ENCODE measurements around the gene FAM83D. TPM values are rescaled to one million over a fixed set of nuclear protein-coding genes. Genes with fewer than 3 reads are reported as not detected.

Gene FAM83D, protein sequence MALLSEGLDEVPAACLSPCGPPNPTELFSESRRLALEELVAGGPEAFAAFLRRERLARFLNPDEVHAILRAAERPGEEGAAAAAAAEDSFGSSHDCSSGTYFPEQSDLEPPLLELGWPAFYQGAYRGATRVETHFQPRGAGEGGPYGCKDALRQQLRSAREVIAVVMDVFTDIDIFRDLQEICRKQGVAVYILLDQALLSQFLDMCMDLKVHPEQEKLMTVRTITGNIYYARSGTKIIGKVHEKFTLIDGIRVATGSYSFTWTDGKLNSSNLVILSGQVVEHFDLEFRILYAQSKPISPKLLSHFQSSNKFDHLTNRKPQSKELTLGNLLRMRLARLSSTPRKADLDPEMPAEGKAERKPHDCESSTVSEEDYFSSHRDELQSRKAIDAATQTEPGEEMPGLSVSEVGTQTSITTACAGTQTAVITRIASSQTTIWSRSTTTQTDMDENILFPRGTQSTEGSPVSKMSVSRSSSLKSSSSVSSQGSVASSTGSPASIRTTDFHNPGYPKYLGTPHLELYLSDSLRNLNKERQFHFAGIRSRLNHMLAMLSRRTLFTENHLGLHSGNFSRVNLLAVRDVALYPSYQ
- total RNA-seq (2014; rRNA removed; shearing (Covaris generic); ENCODE audit: low replicate concordance), result 40.9 and 41.6 TPM in 2 replicates

DNA sequence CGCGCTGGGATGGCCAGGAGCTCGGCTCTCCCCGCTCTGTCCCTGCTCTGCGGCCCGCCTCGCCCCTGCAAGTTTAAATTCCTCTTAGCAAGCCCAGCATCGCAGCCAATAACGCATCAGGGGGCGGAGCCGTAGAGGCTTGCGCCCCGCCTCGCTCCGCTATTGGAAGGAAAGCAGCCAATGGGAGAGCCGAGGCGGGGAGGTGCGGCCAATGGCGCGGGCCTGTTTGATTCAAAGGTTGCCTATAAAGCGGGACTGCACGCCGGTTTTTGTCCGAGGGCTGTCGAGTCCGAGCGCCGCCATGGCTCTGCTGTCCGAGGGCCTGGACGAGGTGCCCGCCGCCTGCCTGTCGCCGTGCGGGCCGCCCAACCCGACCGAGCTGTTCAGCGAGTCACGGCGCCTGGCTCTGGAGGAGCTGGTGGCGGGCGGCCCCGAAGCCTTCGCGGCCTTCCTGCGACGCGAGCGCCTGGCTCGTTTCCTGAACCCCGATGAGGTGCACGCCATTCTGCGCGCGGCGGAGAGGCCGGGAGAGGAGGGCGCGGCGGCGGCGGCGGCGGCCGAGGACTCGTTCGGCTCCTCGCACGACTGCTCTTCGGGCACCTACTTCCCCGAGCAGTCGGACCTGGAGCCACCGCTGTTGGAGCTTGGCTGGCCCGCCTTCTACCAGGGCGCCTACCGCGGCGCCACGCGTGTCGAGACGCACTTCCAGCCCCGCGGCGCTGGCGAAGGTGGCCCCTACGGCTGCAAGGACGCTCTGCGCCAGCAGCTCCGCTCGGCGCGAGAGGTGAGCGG, at the start of gene FAM83D:
Gene FAM83D, plus strand, starts transcription at position 276 of the 792 bp plus-strand sequence. Its CDS starts 26 bp downstream, at position 302.
- DNase-seq (ENCODE audit: low read depth), result peak; percentile 100
- in situ Hi-C loops (cut with HindIII; ENCODE audit: low pct_unique_long_range_greater_than_20kb, low sequenced_read_pairs), result no loop called here

DNA sequence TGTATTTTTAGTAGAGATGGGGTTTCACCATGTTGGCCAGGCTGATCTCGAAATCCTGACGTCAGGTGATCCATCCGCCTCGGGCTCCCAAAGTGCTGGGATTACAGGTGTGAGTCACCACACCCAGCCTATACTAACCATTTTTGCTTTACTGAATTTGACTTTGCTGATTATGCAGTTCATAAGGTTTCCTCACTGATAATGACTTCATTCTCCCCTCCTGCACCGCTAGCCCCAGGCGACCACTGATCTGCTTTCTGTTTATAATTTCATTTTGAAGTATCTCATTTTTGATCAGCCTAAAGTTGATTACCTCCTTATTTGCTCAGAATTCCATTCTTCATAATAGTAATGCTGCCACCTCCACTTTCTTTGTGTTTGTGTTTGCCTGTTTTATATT, 48.7 kb upstream of the FAM83D start:
- in situ Hi-C loops (cut with HindIII; ENCODE audit: low pct_unique_long_range_greater_than_20kb, low sequenced_read_pairs), result no loop called here
- DNase-seq (ENCODE audit: low read depth), result no peak

DNA sequence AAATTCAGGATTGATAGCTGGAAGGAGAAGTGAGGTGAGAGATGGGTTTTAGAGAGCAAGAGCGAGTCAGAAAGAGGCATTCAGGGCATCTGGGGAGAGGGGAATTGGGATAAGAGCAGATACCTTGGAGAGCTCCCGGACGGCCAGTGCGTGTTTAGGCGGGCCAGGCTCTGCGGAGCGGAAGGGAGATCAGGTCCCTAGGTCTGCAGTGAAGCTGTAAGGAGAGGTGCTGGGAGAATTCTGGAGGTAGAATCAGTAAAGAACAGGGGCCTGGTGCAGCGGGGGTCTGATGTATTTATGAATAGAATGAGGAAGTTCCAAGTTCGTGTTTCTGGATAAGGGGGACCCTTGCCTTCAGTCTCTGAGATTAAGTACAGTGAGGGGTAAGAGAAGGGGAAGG, 47.4 kb upstream of the FAM83D start:
- in situ Hi-C loops (cut with HindIII; ENCODE audit: low pct_unique_long_range_greater_than_20kb, low sequenced_read_pairs), result no loop called here
- DNase-seq (ENCODE audit: low read depth), result no peak

DNA sequence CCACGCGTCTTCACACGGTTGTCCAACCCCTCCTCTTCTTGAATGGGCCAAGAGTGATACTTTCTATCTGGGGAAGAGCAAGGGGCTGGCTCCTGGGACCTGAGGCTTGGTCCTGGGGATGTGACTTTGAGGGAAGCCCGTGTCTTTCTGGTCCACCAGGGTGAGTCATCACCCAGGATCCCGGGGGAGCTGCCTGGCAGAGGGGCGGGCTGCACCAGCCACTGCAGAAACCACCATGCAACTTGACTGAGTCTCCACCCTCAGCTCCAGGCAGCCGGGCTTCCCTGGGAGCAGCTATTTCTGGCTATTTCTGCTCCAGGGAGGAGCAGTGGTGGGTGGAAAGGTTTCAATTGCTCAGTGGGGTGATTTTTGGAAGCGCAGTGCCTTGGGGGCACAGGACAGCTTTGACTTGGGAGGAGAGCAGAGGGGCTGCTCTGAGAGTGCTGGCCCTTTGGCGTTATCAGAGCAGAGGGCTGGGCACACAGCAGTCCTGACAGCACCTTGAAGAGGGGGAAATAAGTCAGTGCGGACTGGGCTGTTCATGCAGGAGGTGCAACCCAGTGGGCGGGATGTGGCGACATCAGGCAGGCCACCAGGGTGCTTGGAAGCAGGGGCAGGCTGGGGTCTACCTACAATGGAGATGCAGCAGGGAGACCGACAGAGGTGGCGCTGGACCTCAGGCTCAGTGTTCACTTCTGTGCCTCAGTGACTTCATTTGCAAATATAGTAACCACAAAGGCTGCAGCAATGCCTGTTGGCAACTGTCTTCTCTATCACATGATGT, 45.1 kb upstream of the FAM83D start:
- DNase-seq (ENCODE audit: low read depth), result no peak
- in situ Hi-C loops (cut with HindIII; ENCODE audit: low pct_unique_long_range_greater_than_20kb, low sequenced_read_pairs), result no loop called here

DNA sequence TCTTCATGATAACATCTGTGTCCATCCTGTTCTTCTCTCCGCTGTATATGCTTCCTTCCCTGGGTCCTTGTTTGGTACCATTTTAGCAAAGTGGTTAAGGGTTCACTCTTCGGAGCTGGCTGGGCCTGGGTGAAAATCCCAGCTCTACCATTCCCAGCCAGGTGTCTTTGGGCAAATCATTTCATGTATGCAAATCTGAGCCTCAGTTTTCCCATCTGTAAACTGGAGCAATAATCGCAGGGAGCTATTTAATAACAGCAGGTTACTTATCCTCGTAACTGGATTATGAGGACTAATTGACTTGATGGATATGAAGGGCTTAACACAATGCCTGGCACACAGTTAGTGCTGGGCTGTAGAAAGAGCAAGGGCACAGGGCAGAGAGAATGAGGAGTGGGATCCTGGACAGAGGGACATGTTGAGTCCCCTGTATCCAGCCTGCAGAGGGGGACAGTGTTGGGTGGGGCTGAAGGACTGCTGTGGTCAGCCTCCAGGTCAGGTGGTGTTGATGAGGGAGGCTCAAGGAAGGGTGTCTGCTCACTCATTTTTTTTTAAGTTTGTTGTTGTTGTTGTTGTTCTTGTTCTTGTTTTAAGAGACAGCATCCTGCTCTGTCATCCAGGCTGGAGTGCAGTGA, 44.3 kb upstream of the FAM83D start:
- DNase-seq (ENCODE audit: low read depth), result no peak
- in situ Hi-C loops (cut with HindIII; ENCODE audit: low pct_unique_long_range_greater_than_20kb, low sequenced_read_pairs), result no loop called here

DNA sequence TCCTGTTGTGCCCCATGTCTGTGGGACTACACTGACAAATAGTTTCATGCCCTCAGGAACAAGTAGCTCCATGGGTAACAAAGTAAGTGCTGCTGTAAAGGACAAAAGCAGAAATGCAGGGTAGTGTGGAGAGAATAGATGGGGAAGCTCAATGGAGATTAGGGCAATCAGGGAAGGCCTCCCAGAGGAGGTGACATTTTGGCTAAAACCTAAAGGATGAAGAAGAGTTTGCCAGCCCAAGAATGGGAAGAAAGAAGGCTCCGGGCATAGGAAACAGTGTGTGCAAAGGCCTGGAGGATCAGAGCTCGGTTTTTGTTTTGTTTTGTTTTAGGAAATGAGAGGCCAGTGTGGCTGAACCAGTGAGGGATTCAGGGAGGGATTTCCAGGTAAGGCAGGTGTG, 43.6 kb upstream of the FAM83D start:
- in situ Hi-C loops (cut with HindIII; ENCODE audit: low pct_unique_long_range_greater_than_20kb, low sequenced_read_pairs), result no loop called here
- no peak for DNase-seq (ENCODE audit: low read depth)

DNA sequence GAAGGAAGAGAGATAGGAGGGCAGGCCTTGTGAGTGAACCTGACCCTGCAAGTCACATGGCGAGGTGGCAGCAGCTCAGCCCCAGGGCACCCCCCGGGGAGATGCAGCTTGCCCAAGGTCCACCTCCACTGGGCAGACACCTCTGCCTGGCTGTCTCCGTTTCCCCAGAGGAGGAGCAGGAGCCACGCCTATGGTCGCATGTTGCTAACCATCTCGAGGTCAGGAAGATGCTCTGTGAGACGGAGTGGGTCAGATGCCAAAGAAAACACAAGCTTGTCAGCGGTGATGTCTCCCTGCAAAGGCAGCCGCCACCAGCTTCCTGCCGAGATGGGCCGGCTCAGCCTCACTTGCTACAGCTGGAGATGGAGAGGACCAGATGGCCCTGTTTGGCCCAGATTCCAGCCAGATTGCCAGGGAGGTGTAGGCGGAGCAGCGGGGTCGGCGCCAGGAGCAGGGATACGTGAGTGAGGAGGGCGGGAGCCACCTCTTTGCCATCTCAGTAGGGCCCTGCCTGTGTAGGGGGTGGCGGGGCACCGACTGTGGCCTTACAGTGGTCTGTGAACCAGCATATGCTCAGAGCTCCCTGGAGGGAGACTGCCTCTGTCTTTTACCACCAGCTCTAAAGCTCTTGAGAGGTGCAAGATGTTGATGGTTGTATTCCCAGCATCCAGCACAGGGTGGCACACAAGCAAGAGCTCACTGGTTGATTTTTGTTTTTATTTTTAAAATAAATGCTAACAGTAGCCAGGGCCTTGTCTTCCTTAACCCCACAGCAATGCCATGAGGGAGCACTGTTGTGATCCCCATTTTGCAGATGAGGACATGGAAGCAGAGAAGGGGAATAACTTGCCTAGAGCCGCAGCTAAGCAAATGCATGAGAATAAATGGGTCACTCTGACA, 42.9 kb upstream of the FAM83D start:
- peak; percentile 75 for DNase-seq (ENCODE audit: low read depth)
- in situ Hi-C loops (cut with HindIII; ENCODE audit: low pct_unique_long_range_greater_than_20kb, low sequenced_read_pairs), result no loop called here

DNA sequence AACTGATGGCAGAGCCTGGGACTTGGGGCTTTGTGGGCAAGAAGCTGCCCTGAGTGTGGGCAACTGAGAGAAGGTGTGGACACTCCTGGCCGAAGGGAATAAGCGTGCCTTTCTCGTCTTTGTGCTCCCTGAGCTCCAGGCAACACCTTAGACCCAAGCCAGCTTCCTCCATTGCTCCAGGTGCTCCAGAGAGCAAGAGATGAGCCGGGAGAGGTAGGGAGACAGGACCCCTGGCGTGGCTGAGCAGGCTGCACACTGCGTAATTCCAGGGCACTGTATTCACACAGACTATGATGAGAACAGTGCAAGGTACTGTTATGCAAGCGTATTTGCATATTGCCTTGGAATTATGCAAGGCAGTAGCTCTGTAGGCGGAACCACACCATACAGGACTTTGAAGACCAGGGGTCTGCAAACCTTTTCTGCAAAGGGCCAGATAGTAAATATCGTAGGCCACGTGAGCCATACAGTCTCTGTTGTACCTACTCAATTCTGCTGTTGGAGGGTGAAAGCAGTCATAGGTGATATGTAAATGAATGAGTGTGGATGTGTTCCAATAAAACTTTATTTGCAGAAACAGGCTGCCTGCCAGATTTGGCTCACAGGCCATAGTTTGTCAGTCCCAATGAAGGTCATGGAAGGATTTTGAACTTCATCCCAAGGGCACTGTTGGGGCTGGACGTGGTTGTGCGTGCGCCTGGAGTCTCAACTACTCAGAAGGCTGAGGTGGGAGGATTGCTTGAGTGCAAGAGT, 42.1 kb upstream of the FAM83D start:
- in situ Hi-C loops (cut with HindIII; ENCODE audit: low pct_unique_long_range_greater_than_20kb, low sequenced_read_pairs), result no loop called here
- DNase-seq (ENCODE audit: low read depth), result no peak

DNA sequence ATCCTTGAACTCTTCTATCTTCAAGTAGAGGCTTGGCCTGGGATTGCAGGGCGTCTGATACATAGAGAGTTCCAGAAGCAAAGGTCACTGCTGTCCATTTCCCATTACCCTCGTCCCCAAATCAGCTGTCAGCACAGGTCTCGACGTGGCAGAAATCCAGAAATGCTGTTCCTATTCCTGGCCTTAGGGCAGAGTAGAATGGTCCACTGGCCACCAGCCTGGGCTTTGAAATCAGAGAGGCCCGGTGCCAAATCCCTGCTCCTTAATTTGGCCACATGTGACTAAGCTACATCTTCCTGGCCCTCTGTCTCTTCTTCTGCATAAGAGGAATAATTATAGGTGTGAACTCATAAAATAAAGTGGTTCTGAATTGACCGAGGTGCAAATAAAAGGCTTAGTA, 40.9 kb upstream of the FAM83D start:
- in situ Hi-C loops (cut with HindIII; ENCODE audit: low pct_unique_long_range_greater_than_20kb, low sequenced_read_pairs), result no loop called here
- DNase-seq (ENCODE audit: low read depth), result no peak

DNA sequence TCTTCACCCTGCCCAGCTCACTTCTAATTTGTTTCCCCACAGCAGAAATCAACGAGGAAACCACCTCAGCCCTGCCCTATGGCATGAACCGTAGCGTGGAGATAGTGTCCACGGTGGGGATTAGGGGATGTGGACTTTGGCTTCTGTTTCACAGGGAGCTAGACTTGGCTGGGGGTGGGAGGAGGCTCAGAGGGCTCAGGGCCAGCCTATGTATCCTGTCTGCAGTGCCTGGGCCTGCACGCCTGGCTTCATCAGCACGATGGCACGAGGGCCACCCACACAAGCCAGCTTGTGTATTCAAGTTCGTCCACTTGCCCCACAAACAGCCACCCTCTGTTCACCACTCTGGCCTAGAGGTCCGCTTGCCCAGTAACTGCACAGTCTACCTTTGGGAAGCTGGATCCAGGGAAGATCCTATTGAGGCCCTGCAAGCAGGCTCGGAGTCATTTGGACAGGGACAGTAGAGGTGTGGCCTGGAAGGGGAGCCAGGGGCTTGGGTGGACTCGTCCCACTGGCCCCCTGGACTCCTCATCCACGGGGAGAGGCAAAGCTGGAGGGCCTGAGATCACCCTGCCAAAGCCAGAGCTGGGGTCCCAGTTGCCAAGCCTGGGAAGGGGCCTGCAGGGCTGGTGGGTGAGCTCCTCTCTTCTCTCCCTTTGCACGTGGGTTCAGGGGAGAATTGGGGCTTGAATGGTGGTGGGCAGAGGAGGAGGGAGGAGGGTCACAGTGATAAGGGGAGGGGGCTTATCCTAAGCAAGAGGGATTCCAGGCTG, 38.0 kb upstream of the FAM83D start:
- no peak for DNase-seq (ENCODE audit: low read depth)
- in situ Hi-C loops (cut with HindIII; ENCODE audit: low pct_unique_long_range_greater_than_20kb, low sequenced_read_pairs), result no loop called here

DNA sequence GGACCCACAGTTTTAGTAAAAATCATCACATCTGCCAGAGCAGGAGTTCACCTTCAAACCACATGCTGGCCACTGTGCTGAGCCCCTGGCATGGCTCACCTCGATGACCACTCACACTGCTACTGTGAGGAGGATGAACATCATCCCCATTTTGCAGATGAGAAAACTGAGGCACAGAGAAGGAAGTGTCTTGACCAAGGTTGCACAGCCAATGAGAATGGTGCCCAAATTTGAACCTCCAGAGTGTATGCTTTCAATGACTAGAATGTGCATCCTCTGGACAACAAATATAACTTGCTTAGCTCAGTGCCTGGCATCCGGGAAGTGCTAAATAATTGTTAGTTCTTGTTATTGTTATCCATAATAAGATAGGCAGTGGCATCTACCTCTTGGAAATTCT, 37.2 kb upstream of the FAM83D start:
- no peak for DNase-seq (ENCODE audit: low read depth)
- in situ Hi-C loops (cut with HindIII; ENCODE audit: low pct_unique_long_range_greater_than_20kb, low sequenced_read_pairs), result no loop called here

DNA sequence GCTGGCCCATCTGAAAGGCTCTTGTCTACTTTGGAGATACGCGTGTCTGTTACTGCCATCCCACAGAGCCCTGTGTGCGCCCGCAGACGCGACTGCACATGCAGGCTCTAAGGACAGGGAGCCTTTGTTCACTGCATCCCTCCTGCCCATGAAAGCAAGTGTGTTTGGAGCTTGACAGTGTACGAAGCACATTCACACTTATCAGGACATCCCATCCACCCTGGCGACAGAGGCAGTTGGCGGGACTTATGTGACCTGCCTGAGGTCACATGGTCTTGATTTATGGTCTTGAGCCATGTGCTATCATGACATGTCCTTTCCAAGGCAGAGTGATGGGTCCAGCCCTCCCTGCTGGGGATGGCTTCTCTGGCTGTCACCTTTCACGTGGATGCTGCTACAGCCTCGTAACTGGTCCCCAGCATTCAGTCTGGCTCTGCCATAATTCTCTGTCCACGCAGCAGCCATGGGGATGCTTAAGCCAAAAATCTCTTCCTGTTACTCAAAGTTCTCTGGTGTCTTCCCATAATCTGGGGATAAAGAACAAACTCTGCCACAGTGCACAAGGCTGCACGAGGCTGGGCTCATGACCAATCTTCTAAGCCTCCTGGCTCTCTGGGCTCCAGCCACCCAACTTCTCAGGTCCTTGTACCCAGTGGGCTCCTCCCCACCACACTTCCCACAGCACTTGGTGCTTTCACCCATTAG, 36.3 kb upstream of the FAM83D start:
- no peak for DNase-seq (ENCODE audit: low read depth)
- in situ Hi-C loops (cut with HindIII; ENCODE audit: low pct_unique_long_range_greater_than_20kb, low sequenced_read_pairs), result no loop called here

DNA sequence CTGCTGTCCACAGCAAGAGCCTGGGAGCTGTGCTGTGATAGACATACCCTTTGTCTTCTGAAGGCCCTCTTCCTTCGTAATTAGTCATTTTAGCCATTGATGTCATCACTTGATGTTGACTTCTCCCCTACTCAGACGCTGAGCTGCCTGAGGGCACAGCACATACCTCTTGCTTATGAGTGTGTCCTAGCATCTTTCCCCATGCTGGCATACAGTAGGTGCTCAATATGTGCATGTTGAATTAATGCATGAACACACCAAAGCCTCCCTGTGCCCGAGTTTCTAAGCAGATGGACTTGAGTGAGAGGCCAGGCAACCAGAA, 35.8 kb upstream of the FAM83D start:
- in situ Hi-C loops (cut with HindIII; ENCODE audit: low pct_unique_long_range_greater_than_20kb, low sequenced_read_pairs), result no loop called here
- DNase-seq (ENCODE audit: low read depth), result no peak

DNA sequence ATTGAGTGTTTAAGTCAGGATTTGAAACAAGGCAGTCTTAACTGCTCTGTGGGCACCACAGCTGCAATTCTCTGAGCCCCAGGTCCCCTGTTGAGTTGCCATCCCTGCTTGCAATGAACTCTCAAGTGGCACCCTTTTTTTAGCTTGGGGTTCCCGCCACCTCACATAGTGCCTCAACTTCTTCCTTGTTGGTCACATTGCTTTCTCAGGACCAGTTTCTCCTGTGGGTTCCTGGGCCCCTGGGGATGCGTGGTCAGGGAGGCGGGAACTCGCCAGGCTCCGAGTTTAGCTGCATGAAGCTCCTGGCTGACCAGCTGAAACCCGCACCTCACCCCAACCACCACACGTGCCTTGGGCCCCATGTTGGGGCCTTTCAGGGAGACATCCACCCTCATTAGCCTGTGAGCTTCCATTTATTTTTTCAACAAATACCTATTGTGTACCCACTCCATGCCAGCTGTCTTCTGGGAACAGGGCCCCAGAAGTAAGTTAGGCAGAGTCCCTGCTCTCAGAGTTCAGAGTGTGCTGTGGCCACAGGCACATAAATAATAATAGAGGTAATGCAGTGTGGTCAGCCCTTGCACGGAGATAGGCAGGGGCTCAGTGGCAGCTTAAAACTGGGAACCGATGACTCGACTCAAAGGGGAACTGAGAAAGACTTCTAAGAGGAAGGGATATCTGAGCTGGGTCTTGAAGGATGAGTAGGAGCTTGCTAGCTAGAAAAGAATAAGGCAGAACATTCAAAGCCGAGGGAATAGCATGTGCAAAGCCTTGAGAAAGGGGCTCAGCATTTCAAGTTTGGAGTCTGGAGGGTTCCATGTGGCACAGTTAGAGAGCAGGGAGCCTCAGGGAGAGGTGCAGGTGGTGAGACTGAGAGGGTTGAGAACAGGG, 33.9 kb upstream of the FAM83D start:
- in situ Hi-C loops (cut with HindIII; ENCODE audit: low pct_unique_long_range_greater_than_20kb, low sequenced_read_pairs), result no loop called here

More for the DNA sequence above, 33.9 kb upstream of the FAM83D start:
- DNase-seq (ENCODE audit: low read depth), result no peak

All from Caki2 (cell line).